ENCODE measurements around the gene SETBP1.

DNA sequence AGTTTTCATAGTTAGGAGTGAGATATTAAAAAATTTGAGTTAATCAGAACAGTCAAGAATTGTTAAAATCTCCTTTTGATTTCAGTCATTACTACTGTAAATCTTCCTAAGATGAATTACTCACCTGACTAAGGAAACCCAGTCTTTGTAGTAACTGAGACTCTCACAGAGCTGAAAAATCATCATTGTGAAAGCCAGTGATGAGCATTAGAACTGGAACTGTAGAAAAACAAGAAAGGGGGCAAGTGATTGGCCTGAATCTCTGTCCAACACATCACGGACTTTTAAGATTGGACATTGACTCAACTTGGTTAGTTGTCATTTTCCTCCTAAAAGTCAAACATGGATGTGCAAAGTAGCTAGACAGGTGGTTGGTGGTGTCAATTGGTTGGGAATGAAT is 21.9 kb downstream of the SETBP1 start:
- TF ChIP-seq SP1 (IDR thresholded peaks at IDR 0.05; ENCODE audit: low read depth, low read length) (no peak), YY1 (IDR thresholded peaks at IDR 0.05; ENCODE audit: low read depth, low read length) (no peak), RAD21 (IDR thresholded peaks at IDR 0.05 in 1 of 2, conservative IDR thresholded peaks at IDR 0.05 in 1 of 2; ENCODE audit: low read depth in 2 of 2, low read length in 2 of 2) (no peak), EZH2 (IDR thresholded peaks at IDR 0.05; ENCODE audit: low read depth, low read length, severe bottlenecking) (no peak), EP300 (IDR thresholded peaks at IDR 0.05; ENCODE audit: borderline replicate concordance in 1 of 2, low read depth in 2 of 2, low read length in 2 of 2) (no peak), SIN3A (conservative IDR thresholded peaks at IDR 0.05 in 1 of 2, IDR thresholded peaks at IDR 0.05 in 1 of 2; ENCODE audit: low read depth in 1 of 2, low read length in 2 of 2) (no peak), SRF (IDR thresholded peaks at IDR 0.05; ENCODE audit: low read depth, low read length) (no peak)
- TF ChIP-seq, protein P1, sequence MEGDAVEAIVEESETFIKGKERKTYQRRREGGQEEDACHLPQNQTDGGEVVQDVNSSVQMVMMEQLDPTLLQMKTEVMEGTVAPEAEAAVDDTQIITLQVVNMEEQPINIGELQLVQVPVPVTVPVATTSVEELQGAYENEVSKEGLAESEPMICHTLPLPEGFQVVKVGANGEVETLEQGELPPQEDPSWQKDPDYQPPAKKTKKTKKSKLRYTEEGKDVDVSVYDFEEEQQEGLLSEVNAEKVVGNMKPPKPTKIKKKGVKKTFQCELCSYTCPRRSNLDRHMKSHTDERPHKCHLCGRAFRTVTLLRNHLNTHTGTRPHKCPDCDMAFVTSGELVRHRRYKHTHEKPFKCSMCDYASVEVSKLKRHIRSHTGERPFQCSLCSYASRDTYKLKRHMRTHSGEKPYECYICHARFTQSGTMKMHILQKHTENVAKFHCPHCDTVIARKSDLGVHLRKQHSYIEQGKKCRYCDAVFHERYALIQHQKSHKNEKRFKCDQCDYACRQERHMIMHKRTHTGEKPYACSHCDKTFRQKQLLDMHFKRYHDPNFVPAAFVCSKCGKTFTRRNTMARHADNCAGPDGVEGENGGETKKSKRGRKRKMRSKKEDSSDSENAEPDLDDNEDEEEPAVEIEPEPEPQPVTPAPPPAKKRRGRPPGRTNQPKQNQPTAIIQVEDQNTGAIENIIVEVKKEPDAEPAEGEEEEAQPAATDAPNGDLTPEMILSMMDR (IDR thresholded peaks at IDR 0.05; ENCODE audit: control extremely low read depth in 1 of 3, insufficient read depth in 1 of 3, low read depth in 1 of 3, low read length in 3 of 3) = no peak
- TF ChIP-seq, protein P2, sequence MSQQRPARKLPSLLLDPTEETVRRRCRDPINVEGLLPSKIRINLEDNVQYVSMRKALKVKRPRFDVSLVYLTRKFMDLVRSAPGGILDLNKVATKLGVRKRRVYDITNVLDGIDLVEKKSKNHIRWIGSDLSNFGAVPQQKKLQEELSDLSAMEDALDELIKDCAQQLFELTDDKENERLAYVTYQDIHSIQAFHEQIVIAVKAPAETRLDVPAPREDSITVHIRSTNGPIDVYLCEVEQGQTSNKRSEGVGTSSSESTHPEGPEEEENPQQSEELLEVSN (IDR thresholded peaks at IDR 0.05) = no peak

Measured in H1 (cell line).